Measurements from ENCODE around the gene TELO2.
A peak's percentile ranks its signal among the peaks of the same experiment; 100 is the strongest.

TELO2 gene

GRCh38 chr16:1524366-1524765, 31.2 kb downstream of the TELO2 start:
- DNase-seq: no peak

GRCh38 chr16:1525871-1526607, 32.9 kb downstream of the TELO2 start:
- no peak for DNase-seq

- no peak for DNase-seq
These were observed 33.7 kb downstream of the TELO2 start for GRCh38 chr16:1526608-1527555.

- DNase-seq: no peak
These were observed 35.0 kb downstream of the TELO2 start for GRCh38 chr16:1527836-1528811.

- DNase-seq: no peak
These were observed 35.9 kb downstream of the TELO2 start for GRCh38 chr16:1528921-1529537.

- no peak for DNase-seq
These were observed 37.3 kb downstream of the TELO2 start for GRCh38 chr16:1530349-1530882.

GRCh38 chr16:1530883-1531637, 37.9 kb downstream of the TELO2 start:
- no peak for DNase-seq

- no peak for DNase-seq
These were observed 38.4 kb downstream of the TELO2 start for GRCh38 chr16:1531638-1531910.

GRCh38 chr16:1532081-1532760, 39.1 kb downstream of the TELO2 start:
- DNase-seq: no peak

- no peak for DNase-seq
These were observed 39.6 kb downstream of the TELO2 start for GRCh38 chr16:1532771-1533170.

- no peak for DNase-seq
These were observed 40.3 kb downstream of the TELO2 start, which contains the start of gene TMEM204 for GRCh38 chr16:1533443-1533951. Gene TMEM204 (plus strand): TSS chr16:1533666. CDS start chr16:1534276, 610 bp downstream.

GRCh38 chr16:1534021-1535020, 41.2 kb downstream of the TELO2 start:
- DNase-seq: no peak

GRCh38 chr16:1535391-1536291, 42.5 kb downstream of the TELO2 start:
- no peak for DNase-seq

GRCh38 chr16:1536601-1537000, 43.4 kb downstream of the TELO2 start:
- no peak for DNase-seq

- no peak for DNase-seq
These were observed 44.0 kb downstream of the TELO2 start for GRCh38 chr16:1537138-1537577.

- peak; percentile 38 for DNase-seq
These were observed 44.7 kb downstream of the TELO2 start for GRCh38 chr16:1537763-1538289.

- DNase-seq: peak; percentile 34
These were observed 45.8 kb downstream of the TELO2 start for GRCh38 chr16:1538804-1539520.
